Pancreas (tissue), 10 donors: ENCODE results near the gene FGF12. TPM values are rescaled to one million over a fixed set of nuclear protein-coding genes. Genes with fewer than 3 reads are reported as not detected.

Experiments
- ATAC-seq, 4 donors: fragments of 200-7000 bp; cut with Tn5 transposase; one replicate each; pipeline versions ENCODE4 v1.8.0 to v1.9.1; 2020; ENCODE audit warnings: mild to moderate bottlenecking in 4 of 4, moderate library complexity in 4 of 4
- DNase-seq, 6 donors: peaks; one replicate each; pipeline ENCODE4 v3.0.0-alpha.2; 2020
- FAIRE-seq: peaks from 2 replicates; lab custom pipeline; 2012; peaks lifted over from hg19 to GRCh38; lab: Jason Lieb, UNC
- H3K27ac ChIP-seq, 4 donors: fragments of 200-600 bp; sonication (generic); 1 replicate in 3 of 4; 2 replicates in 1 of 4; pipeline versions ENCODE4 v1.5.0 to v1.8.0; 2020
- H3K27me3 ChIP-seq, 4 donors: fragments of 200-600 bp; one replicate each; pipeline ENCODE4 v1.8.0; 2021
- H3K36me3 ChIP-seq, 3 donors: fragments of 200-600 bp; sonication (generic) in 1 of 3; one replicate each; pipeline versions ENCODE4 v1.5.0 to v1.8.0; 2020 to 2021
- H3K4me1 ChIP-seq, 3 donors: fragments of 200-600 bp; one replicate each; pipeline ENCODE4 v1.8.0; 2021
- H3K4me3 ChIP-seq, 4 donors: fragments of 200-600 bp; sonication (generic) in 2 of 4; one replicate each; pipeline versions ENCODE4 v1.5.0 to v1.8.0; 2020 to 2021
- H3K9me3 ChIP-seq, 4 donors: fragments of 200-600 bp; one replicate each; pipeline ENCODE4 v1.8.0; 2021
- CTCF ChIP-seq, 4 donors: fragments of 200-600 bp; sonication (generic) in 3 of 4; IDR thresholded peaks; one replicate each; pipeline versions ENCODE4 v1.5.0 to v1.8.0; 2021; ENCODE audit warnings: antibody characterized with exemption in 4 of 4
- WGBS, 2 donors: extraction: QIAGEN DNeasy Blood & Tissue Kit; methylation state at CpG; one replicate each; pipeline ENCODE4 v1.1.7; 2013; 5-methylcytosine and 5-hydroxymethylcytosine counted together
- intact Hi-C, 3 donors: fragments of 100-400 bp; cut with DNase I; formaldehyde crosslinking; loops; one replicate each; pipeline versions ENCODE4 v1.11.1 to v1.14.2; 2022
- polyA plus RNA-seq, 2 donors: library from polyadenylated mRNA; stranded (reverse); fragments of 200-250 nt; gene quantifications; one replicate each; pipeline ENCODE4 v1.2.3, GENCODE V29; 2013
- total RNA-seq, 6 donors: library from RNA; stranded (reverse); fragmentation: NEBNext Ultra II Directional in 4 of 6; extraction: Animal tissue kit (Norgen Biotek cat#: 25700) in 4 of 6; gene quantifications; one replicate each; pipeline versions ENCODE4 v1.2.1 to v1.2.4, GENCODE V29; 2021 to 2023
- donor health status: healthy with polysubstance abuse.
- donor health status: DM: no; HTN: no; CAD: no; lungs with moderate emphysema.
- donor health status: DM: no; HTN: no; CAD: no.
- donor health status: control.
- donor health status: control.
- donor health status: Bipolar disorder and iron deficiency.
- donor health status: DM: yes; HTN: yes; CAD: no.
- donor health status: DM: no; HTN: no; CAD: no.
- donor health status: DM: no; HTN: no; CAD: no.
- donor health status: DM: yes; HTN: yes; CAD: no.

The FGF12 gene
- total and polyA plus RNA-seq, 8 donors: 3.6 to 8.6 (median 6.4) TPM

- WGBS, 2 donors: 89 to 97% methylated on average over 2 of the region's 2 CpGs
- Histone ChIP-seq H3K36me3 (no peaks in the 10 kb centered on the region), H3K27ac (no peak overlapping the region), H3K4me1 (no peaks in the 10 kb centered on the region), H3K9me3 (no peaks in the 10 kb centered on the region), H3K27me3 (no peaks in the 10 kb centered on the region), H3K4me3 (no peak overlapping the region)
- ATAC-seq (no peak), DNase-seq (no peak), FAIRE-seq (no peak)
- TF ChIP-seq CTCF (IDR thresholded peaks at IDR 0.05): no peak
- intact Hi-C loops: no loop called here
Observed at GRCh38 chr3:192317564-192317963, 409.8 kb downstream of the FGF12 start.

- Histone ChIP-seq H3K36me3 (no peaks in the 10 kb centered on the region), H3K4me1 (no peaks in the 10 kb centered on the region), H3K4me3 (no peak overlapping the region), H3K9me3 (no peaks in the 10 kb centered on the region), H3K27me3 (no peaks in the 10 kb centered on the region), H3K27ac (no peak overlapping the region)
- FAIRE-seq (no peak), DNase-seq (no peak), ATAC-seq (no peak)
- intact Hi-C loops: no loop called here
- TF ChIP-seq CTCF (IDR thresholded peaks at IDR 0.05): no peak
Observed at GRCh38 chr3:192313605-192314004, 413.7 kb downstream of the FGF12 start.

- WGBS, 2 donors: 91 to 93% methylated on average over 3 of the region's 3 CpGs
- no peak for DNase-seq
- Histone ChIP-seq H3K36me3 (no peaks in the 10 kb centered on the region), H3K9me3 (no peaks in the 10 kb centered on the region), H3K4me3 (no peak overlapping the region), H3K4me1 (no peaks in the 10 kb centered on the region), H3K27ac (no peak overlapping the region), H3K27me3 (no peaks in the 10 kb centered on the region)
- intact Hi-C loops: no loop called here
- no peak for ATAC-seq
- no peak for FAIRE-seq
- TF ChIP-seq CTCF (IDR thresholded peaks at IDR 0.05): no peak
Observed at GRCh38 chr3:192307631-192308030, 419.7 kb downstream of the FGF12 start.

GRCh38 chr3:192303235-192303634 is 424.1 kb downstream of the FGF12 start:
- Histone ChIP-seq H3K4me1 (no peaks in the 10 kb centered on the region), H3K27me3 (no peaks in the 10 kb centered on the region), H3K36me3 (no peaks in the 10 kb centered on the region), H3K9me3 (no peaks in the 10 kb centered on the region), H3K4me3 (no peak overlapping the region), H3K27ac (no peak overlapping the region)
- 53 to 71% methylated on average over 3 of the region's 3 CpGs for WGBS, 2 donors
- FAIRE-seq (no peak), DNase-seq (no peak), ATAC-seq (no peak)
- intact Hi-C loops: no loop called here
- TF ChIP-seq CTCF (IDR thresholded peaks at IDR 0.05): no peak

- no peak for FAIRE-seq
- no peak for DNase-seq
- intact Hi-C loops: no loop called here
- Histone ChIP-seq H3K27me3 (no peaks in the 10 kb centered on the region), H3K9me3 (no peaks in the 10 kb centered on the region), H3K27ac (no peak overlapping the region), H3K36me3 (no peaks in the 10 kb centered on the region), H3K4me3 (no peak overlapping the region), H3K4me1 (no peaks in the 10 kb centered on the region)
- no peak for ATAC-seq
- TF ChIP-seq CTCF (IDR thresholded peaks at IDR 0.05): no peak
Observed at GRCh38 chr3:192302721-192303120, 424.6 kb downstream of the FGF12 start.
